OCI-LY3 (cell line): ENCODE results near the gene TXNDC9.

Source experiments
- H2AFZ ChIP-seq: fragments of 200-600, 300-600 bp; shearing (Covaris generic); 2 replicates; pipeline ENCODE4 v1.6.0; 2014; ENCODE audit warnings: antibody characterized with exemption, low read depth, low read length
- H3K27ac ChIP-seq: fragments of 200-600, 300-600 bp; sonication (generic); 2 replicates; pipeline ENCODE4 v1.5.1; 2014; ENCODE audit warnings: mild to moderate bottlenecking, low read length, moderate library complexity, mixed read lengths
- H3K27me3 ChIP-seq: fragments of 200-600, 300-600 bp; sonication (generic); 2 replicates; pipeline ENCODE4 v1.6.1; 2014; ENCODE audit warnings: low read depth, low read length, mixed read lengths
- H3K36me3 ChIP-seq: fragments of 200-600, 300-600 bp; sonication (generic); replicated peaks from 2 replicates; pipeline ENCODE3; 2014; ENCODE audit warnings: low read depth, low read length, mixed read lengths
- H3K4me1 ChIP-seq: fragments of 300-600, 200-600 bp; sonication (generic); 2 replicates; pipeline ENCODE4 v1.6.1; 2014; ENCODE audit warnings: low read length, mixed read lengths
- H3K4me2 ChIP-seq: fragments of 200-600, 300-600 bp; sonication (generic); 2 replicates; pipeline ENCODE4 v1.6.1; 2014; ENCODE audit warnings: low read length, mixed read lengths
- H3K4me3 ChIP-seq: fragments of 300-600, 200-600 bp; sonication (generic); 2 replicates; pipeline ENCODE4 v1.5.1; 2014; ENCODE audit warnings: antibody characterized with exemption, mild to moderate bottlenecking, low read length, moderate library complexity
- H3K79me2 ChIP-seq: fragments of 300-600, 200-600 bp; shearing (Covaris generic); 2 replicates; pipeline ENCODE4 v1.6.1; 2014; ENCODE audit warnings: mild to moderate bottlenecking, low read length, mixed read lengths
- H3K9ac ChIP-seq: fragments of 300-600, 200-600 bp; shearing (Covaris generic); 2 replicates; pipeline ENCODE4 v1.6.0; 2014; ENCODE audit warnings: mild to moderate bottlenecking, low read length, moderate library complexity
- H3K9me3 ChIP-seq: fragments of 200-600, 300-600 bp; shearing (Covaris generic); 2 replicates; pipeline ENCODE4 v1.6.1; 2014; ENCODE audit warnings: low read length, mixed read lengths; ENCODE audit not compliant: insufficient read depth
- H4K20me1 ChIP-seq: fragments of 200-600, 300-600 bp; sonication (generic); 2 replicates; pipeline ENCODE4 v1.6.1; 2016; ENCODE audit warnings: low read length, mixed read lengths; ENCODE audit not compliant: insufficient read depth
- EZH2phosphoT487 ChIP-seq: fragments of 200-600 bp; shearing (Covaris generic); IDR thresholded peaks from 2 replicates; pipeline ENCODE4 v1.6.1; 2018; ENCODE audit warnings: antibody characterized with exemption, mixed run types, low read depth
- TF ChIP-seq, protein P1 (sequence below): fragments of 200-600, 300-600 bp; sonication (generic); IDR thresholded peaks from 2 replicates; pipeline ENCODE4 v1.5.1; 2014; ENCODE audit warnings: antibody characterized with exemption, low read length, low read depth

TXNDC9 gene, protein sequence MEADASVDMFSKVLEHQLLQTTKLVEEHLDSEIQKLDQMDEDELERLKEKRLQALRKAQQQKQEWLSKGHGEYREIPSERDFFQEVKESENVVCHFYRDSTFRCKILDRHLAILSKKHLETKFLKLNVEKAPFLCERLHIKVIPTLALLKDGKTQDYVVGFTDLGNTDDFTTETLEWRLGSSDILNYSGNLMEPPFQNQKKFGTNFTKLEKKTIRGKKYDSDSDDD

DNA sequence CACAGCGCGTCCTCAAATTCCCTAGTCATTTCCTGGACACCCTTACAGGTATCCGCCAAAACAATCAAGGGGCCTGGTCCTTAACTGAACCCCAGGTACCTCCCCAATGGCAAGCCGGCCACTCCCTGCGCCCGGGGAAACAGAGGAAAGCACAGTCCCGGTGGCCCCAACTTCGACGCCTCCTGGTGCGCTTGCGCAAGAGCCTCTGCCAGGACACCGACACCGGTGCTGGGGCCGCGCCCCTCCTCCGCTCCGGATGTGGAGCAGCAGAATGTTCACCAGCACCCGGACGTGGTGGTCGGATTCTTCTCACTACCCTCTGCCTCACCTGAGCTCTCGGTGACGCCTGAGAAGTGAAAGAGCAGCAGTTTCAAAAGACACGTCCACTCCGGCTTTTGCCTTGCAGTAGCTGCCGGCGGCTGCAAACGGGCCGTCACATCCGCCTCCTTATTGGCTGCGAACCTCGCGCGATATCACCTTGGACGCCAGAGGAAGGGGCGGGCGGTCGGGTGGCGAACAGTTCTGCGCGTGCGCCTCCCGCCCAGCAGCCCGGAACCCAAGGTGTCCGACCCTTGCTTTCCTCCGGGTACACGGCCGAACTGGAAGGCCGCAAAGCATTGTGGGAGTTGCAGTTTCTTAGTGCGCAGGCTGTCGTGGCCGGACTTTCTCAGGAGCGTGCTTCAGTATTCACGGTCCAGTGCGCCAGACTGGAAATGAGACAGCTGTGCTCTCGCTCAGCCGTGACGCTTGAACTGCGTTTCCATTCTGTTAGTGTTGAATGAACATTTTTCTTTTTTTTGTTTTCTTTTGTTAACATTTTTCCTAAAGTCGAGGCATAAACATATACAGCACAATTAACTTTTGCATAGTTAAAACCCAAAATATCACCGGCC lies at the start of gene TXNDC9:
TXNDC9 (minus strand) TSS at position 423 of the 893 bp plus-strand sequence. CDS start 3,123 bp downstream, outside the sequence.
- peaks cover 23% of the 10 kb centered on the region; the same call in 1 of the 2 replicates for H4K20me1 ChIP-seq
- peak within 1 kb of the TSS; percentile 89 for H3K4me3 ChIP-seq
- H3K79me2 ChIP-seq: peaks cover 71% of the 10 kb centered on the region
- no peaks in the 10 kb centered on the region for H3K9me3 ChIP-seq
- H3K9ac ChIP-seq: peak within 1 kb of the TSS; percentile 88
- peak within 1 kb of the TSS; percentile 89 for H2AFZ ChIP-seq
- peak within 1 kb of the TSS; percentile 85 for H3K4me2 ChIP-seq
- TF ChIP-seq, protein P1, sequence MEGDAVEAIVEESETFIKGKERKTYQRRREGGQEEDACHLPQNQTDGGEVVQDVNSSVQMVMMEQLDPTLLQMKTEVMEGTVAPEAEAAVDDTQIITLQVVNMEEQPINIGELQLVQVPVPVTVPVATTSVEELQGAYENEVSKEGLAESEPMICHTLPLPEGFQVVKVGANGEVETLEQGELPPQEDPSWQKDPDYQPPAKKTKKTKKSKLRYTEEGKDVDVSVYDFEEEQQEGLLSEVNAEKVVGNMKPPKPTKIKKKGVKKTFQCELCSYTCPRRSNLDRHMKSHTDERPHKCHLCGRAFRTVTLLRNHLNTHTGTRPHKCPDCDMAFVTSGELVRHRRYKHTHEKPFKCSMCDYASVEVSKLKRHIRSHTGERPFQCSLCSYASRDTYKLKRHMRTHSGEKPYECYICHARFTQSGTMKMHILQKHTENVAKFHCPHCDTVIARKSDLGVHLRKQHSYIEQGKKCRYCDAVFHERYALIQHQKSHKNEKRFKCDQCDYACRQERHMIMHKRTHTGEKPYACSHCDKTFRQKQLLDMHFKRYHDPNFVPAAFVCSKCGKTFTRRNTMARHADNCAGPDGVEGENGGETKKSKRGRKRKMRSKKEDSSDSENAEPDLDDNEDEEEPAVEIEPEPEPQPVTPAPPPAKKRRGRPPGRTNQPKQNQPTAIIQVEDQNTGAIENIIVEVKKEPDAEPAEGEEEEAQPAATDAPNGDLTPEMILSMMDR: no peak
- no peak for TF ChIP-seq EZH2phosphoT487
- peak within 1 kb of the TSS; percentile 76 for H3K27ac ChIP-seq
- H3K27me3 ChIP-seq: no peaks in the 10 kb centered on the region
- peaks cover 13% of the 10 kb centered on the region for H3K4me1 ChIP-seq
- H3K36me3 ChIP-seq: peaks cover 10% of the 10 kb centered on the region

DNA sequence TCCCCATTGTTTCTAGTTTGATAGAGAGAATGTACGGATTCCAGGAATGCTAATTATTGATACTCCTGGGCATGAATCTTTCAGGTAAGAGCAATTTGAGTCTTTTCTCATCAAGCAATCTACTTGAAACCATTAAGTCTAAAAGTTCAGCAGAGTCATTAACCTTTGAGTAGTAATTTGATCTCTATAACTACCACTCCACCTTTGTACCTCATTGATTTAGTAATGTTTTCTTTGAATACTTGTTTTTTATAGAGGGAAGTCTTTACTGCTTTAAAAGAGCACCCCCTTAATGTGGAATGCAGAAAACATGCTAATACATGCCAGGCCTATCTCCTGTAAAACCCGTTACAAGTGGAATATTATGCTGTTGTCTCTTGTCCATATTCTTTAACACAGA lies 46.0 kb upstream of the TXNDC9 start:
- H4K20me1 ChIP-seq: 0 out of 2 replicates have a peak, but pooled peaks cover 6% of the 10 kb centered on the region
- TF ChIP-seq, protein P1: no peak
- no peak for TF ChIP-seq EZH2phosphoT487

DNA sequence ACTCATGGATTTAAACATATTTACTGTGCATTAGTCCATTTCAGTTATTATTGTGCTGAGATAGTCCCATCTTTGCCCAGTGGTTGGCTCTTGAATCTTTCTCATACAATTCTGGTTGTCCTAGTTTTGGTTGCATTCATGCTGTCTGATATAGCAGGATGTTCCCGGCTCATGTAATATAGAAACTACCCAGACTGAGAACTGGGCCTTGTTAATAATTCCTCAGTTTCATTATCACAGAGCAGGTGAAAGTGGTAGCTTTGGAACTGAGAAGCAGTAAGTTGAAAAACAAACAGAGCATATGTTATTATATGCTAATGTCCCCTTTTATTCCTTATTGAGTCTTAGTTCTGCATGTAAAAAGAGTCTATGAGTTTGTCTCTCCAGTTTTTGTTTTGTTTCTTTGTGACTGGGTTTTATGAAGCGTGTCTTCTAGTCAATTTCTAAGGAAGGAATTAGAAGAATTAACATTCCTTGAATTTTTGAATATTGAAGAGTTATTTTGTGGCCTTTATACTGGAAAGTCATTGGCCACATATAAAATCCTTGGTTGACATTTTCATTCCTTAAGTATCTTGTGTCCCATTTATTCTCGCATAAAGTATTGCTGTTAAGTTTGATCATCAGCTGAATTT lies 44.4 kb upstream of the TXNDC9 start:
- Histone ChIP-seq H3K4me2 (peak overlapping the region; percentile 20; the same call in 1 of the 2 replicates), H3K27ac (peak overlapping the region; percentile 3; the same call in 1 of the 2 replicates), H3K27me3 (no peaks in the 10 kb centered on the region), H3K36me3 (peaks cover 49% of the 10 kb centered on the region), H3K9ac (no peak overlapping the region), H3K79me2 (no peaks in the 10 kb centered on the region), H4K20me1 (0 out of 2 replicates have a peak, but pooled peaks cover 6% of the 10 kb centered on the region), H2AFZ (no peak overlapping the region), H3K9me3 (no peaks in the 10 kb centered on the region), H3K4me3 (no peak overlapping the region), H3K4me1 (peaks cover 24% of the 10 kb centered on the region)
- TF ChIP-seq, protein P1: no peak
- TF ChIP-seq EZH2phosphoT487: no peak

More for the DNA sequence above, 46.0 kb upstream of the TXNDC9 start:
- Histone ChIP-seq H3K27ac (no peak overlapping the region), H3K4me2 (no peak overlapping the region), H3K4me3 (no peak overlapping the region), H3K27me3 (no peaks in the 10 kb centered on the region), H3K4me1 (peaks cover 24% of the 10 kb centered on the region), H3K9ac (no peak overlapping the region), H2AFZ (no peak overlapping the region), H3K36me3 (peaks cover 42% of the 10 kb centered on the region), H3K9me3 (no peaks in the 10 kb centered on the region), H3K79me2 (no peaks in the 10 kb centered on the region)
